CD4-positive, alpha-beta T cell (primary cell): Measurements from ENCODE around the gene DLGAP4. TPM values are rescaled to one million over a fixed set of nuclear protein-coding genes. Genes with fewer than 3 reads are reported as not detected.

ENCODE experiments used
- ATAC-seq: fragments of 200-7000 bp; cut with Tn5 transposase; one replicate; pipeline ENCODE4 v1.10.0; 2022; ENCODE audit warnings: mild to moderate bottlenecking; ENCODE audit not compliant: poor library complexity
- CTCF ChIA-PET: fragments of 350-600 bp; sonication (Branson Sonifier 250); formaldehyde crosslinking; loops from one replicate; lab custom pipeline; 2021; ENCODE audit warnings: antibody characterized with exemption, inconsistent platforms; lab: Charles Lee
- POLR2A ChIA-PET: fragments of 350-600 bp; sonication (Branson Sonifier 250); formaldehyde crosslinking; loops from one replicate; lab custom pipeline; 2021; ENCODE audit warnings: antibody characterized with exemption, inconsistent platforms; lab: Charles Lee
- DNase-seq, 14 experiments: peaks; one replicate each; pipeline ENCODE4 v3.0.0-alpha.2; 2013 to 2020; ENCODE audit warnings: mixed read lengths in 2 of 14
- H3K27ac ChIP-seq, 2 donors: one replicate each; pipeline versions ENCODE4 v1.5.1 to v1.7.0; 2013; ENCODE audit warnings: low read length in 2 of 2, low read depth in 1 of 2, mild to moderate bottlenecking in 1 of 2
- H3K27me3 ChIP-seq, 2 experiments: 1 replicate in 1 of 2; 2 replicates in 1 of 2; pipeline versions ENCODE4 v1.6.1 to v1.7.0; 2013; ENCODE audit warnings: low read length in 2 of 2, control low read depth in 1 of 2, mild to moderate bottlenecking in 1 of 2, moderate library complexity in 1 of 2; ENCODE audit not compliant: insufficient read depth in 2 of 2, control insufficient read depth in 1 of 2
- H3K36me3 ChIP-seq: one replicate; pipeline ENCODE4 v1.6.1; 2013; ENCODE audit warnings: low read length, control low read depth; ENCODE audit not compliant: insufficient read depth
- H3K4me1 ChIP-seq: one replicate; pipeline ENCODE4 v1.6.1; 2013; ENCODE audit warnings: low read length, control low read depth; ENCODE audit not compliant: insufficient read depth
- H3K4me3 ChIP-seq: one replicate; pipeline ENCODE4 v1.5.1; 2013; ENCODE audit warnings: mild to moderate bottlenecking, low read length, moderate library complexity
- H3K9me3 ChIP-seq, 2 experiments: 1 replicate in 1 of 2; 2 replicates in 1 of 2; pipeline versions ENCODE4 v1.6.1 to v1.7.0; 2013; ENCODE audit warnings: low read length in 2 of 2, mild to moderate bottlenecking in 2 of 2, control low read depth in 1 of 2, moderate library complexity in 1 of 2; ENCODE audit not compliant: control insufficient read depth in 1 of 2, insufficient read depth in 1 of 2
- H3K27ac Mint-ChIP-seq: one replicate; pipeline ENCODE4 v1.8.0; 2020; ENCODE audit warnings: mixed read lengths
- H3K27me3 Mint-ChIP-seq: one replicate; pipeline ENCODE4 v1.8.0; 2021; ENCODE audit warnings: mixed read lengths
- H3K36me3 Mint-ChIP-seq: one replicate; pipeline ENCODE4 v1.8.0; 2021; ENCODE audit warnings: low read depth, mixed read lengths
- H3K4me1 Mint-ChIP-seq: one replicate; pipeline ENCODE4 v1.8.0; 2021; ENCODE audit warnings: low read depth, mixed read lengths
- H3K4me3 Mint-ChIP-seq: one replicate; pipeline ENCODE4 v1.8.0; 2020; ENCODE audit warnings: mild to moderate bottlenecking, mixed read lengths
- H3K9me3 Mint-ChIP-seq: one replicate; pipeline ENCODE4 v1.8.0; 2020; ENCODE audit warnings: mixed read lengths
- CTCF ChIP-seq: fragments of 200-600 bp; IDR thresholded peaks from one replicate; pipeline ENCODE4 v1.8.0; 2022; ENCODE audit warnings: antibody characterized with exemption, mild to moderate bottlenecking
- intact Hi-C, 2 experiments: fragments of 100-400 bp; cut with DNase I in 1 of 2; cut with micrococcal nuclease in 1 of 2; formaldehyde crosslinking; loops; one replicate each; pipeline versions ENCODE4 v1.15.1 to v1.9.0; 2023 to 2025; cut with DNase I, micrococcal nuclease
- total RNA-seq, 174 experiments: library from RNA in 2 of 174; stranded (reverse) in 2 of 174; gene quantifications; one replicate each; pipeline ENCODE4 v1.2.3 and lab custom pipeline; 2021 to 2026

The DLGAP4 gene
- total RNA-seq, 2 experiments from 2014 or later, result 16.0 to 16.1 TPM

- Mint-ChIP-seq H3K36me3 (peaks cover 40% of the 10 kb centered on the region), H3K27ac (peak overlapping the region; percentile 51), H3K4me3 (no peak overlapping the region), H3K4me1 (peaks cover 44% of the 10 kb centered on the region), H3K27me3 (no peaks in the 10 kb centered on the region), H3K9me3 (no peaks in the 10 kb centered on the region)
- no peak for ATAC-seq
- no peaks in the 10 kb centered on the region for H3K27me3 ChIP-seq
- H3K36me3 ChIP-seq, result peaks cover 26% of the 10 kb centered on the region
- CTCF ChIA-PET, result no interaction called here
- POLR2A ChIA-PET, result no interaction called here
- TF ChIP-seq CTCF, result no peak
- intact Hi-C loops, result loop anchor here in 1 of 2 experiments (5.0 kb wide), 1 partner anchor 291 kb away; no protein-coding TSS in a partner anchor
- H3K27ac ChIP-seq, result no peak overlapping the region
- peaks cover 46% of the 10 kb centered on the region for H3K4me1 ChIP-seq
- H3K9me3 ChIP-seq, result no peaks in the 10 kb centered on the region
- no peak overlapping the region for H3K4me3 ChIP-seq
- DNase-seq, result no peak
Observed at GRCh38 chr20:36493801-36494114, 187.6 kb downstream of the DLGAP4 start.

- no peak overlapping the region for H3K4me3 Mint-ChIP-seq
- H3K27ac Mint-ChIP-seq, result no peak overlapping the region
- H3K27me3 ChIP-seq, result no peaks in the 10 kb centered on the region
- H3K9me3 Mint-ChIP-seq, result no peaks in the 10 kb centered on the region
- no peak for ATAC-seq
- H3K9me3 ChIP-seq, result no peaks in the 10 kb centered on the region
- DNase-seq, result no peak
- H3K4me3 ChIP-seq, result no peak overlapping the region
- no peak overlapping the region for H3K27ac ChIP-seq
- no peaks in the 10 kb centered on the region for H3K27me3 Mint-ChIP-seq
- no peak for TF ChIP-seq CTCF
- H3K4me1 ChIP-seq, result peaks cover 20% of the 10 kb centered on the region
- ChIA-PET CTCF (no interaction called here), POLR2A (no interaction called here)
- intact Hi-C loops, result no loop called here
- peaks cover 24% of the 10 kb centered on the region for H3K4me1 Mint-ChIP-seq
- H3K36me3 ChIP-seq, result peaks cover 53% of the 10 kb centered on the region
- peaks cover 50% of the 10 kb centered on the region for H3K36me3 Mint-ChIP-seq
Observed at GRCh38 chr20:36496707-36497669, 190.8 kb downstream of the DLGAP4 start.

DNA sequence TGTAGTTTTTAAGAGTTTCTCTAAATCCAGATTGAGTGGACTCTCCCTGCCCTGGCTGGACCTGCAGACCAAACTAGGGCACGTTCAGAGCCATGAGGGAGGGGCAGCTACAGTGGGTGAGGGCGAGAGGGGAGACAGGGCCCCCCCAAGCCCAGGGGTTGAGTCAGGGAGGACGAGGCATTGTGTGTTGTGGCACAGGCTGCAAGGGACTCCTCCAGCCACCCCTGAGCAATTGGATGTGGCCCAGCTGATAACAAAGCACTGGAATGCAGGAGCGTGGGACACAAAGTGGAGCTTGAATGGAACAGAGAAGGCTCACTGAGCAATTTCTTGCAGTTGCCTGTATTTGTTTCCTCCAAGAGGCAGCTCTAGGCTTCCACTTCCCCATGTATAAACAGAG is 191.7 kb downstream of the DLGAP4 start:
- no peaks in the 10 kb centered on the region for H3K9me3 Mint-ChIP-seq
- ATAC-seq (no peak), DNase-seq (no peak)
- Histone ChIP-seq H3K27ac (no peak overlapping the region), H3K27me3 (no peaks in the 10 kb centered on the region), H3K36me3 (peaks cover 59% of the 10 kb centered on the region), H3K4me3 (no peak overlapping the region), H3K9me3 (no peaks in the 10 kb centered on the region), H3K4me1 (peaks cover 11% of the 10 kb centered on the region)
- peaks cover 52% of the 10 kb centered on the region for H3K36me3 Mint-ChIP-seq
- intact Hi-C loops, result no loop called here
- no peak overlapping the region for H3K4me3 Mint-ChIP-seq
- no peaks in the 10 kb centered on the region for H3K27me3 Mint-ChIP-seq
- ChIA-PET POLR2A (no interaction called here), CTCF (no interaction called here)
- no peak overlapping the region for H3K27ac Mint-ChIP-seq
- TF ChIP-seq CTCF, result no peak
- peaks cover 15% of the 10 kb centered on the region for H3K4me1 Mint-ChIP-seq
